Endothelial cell of umbilical vein (primary cell): ENCODE measurements around the gene BABAM2. TPM values are rescaled to one million over a fixed set of nuclear protein-coding genes. Genes with fewer than 3 reads are reported as not detected.

Experiments used
- BruUV-seq: library from RNA; stranded (reverse); fragments of 400-500 nt; replicated peaks from 2 replicates; lab custom pipeline; 2021; lab: Mats Ljungman, UMichigan
- CTCF ChIA-PET: fragments of 300-600, 350-600 bp; sonication (Branson Sonifier 250); formaldehyde crosslinking; loops from one replicate; lab custom pipeline; 2021; ENCODE audit warnings: antibody characterized with exemption, inconsistent platforms; lab: Charles Lee
- POLR2A ChIA-PET: fragments of 300-600, 350-600 bp; sonication (Branson Sonifier 250); formaldehyde crosslinking; loops from one replicate; lab custom pipeline; 2021; ENCODE audit warnings: antibody characterized with exemption, inconsistent platforms; lab: Charles Lee
- DNase-seq: peaks from one replicate; pipeline ENCODE4 v3.0.0-alpha.2; 2011; ENCODE audit warnings: low read depth, low spot score
- FAIRE-seq: peaks from 2 replicates; lab custom pipeline; 2011; peaks lifted over from hg19 to GRCh38; lab: Jason Lieb, UNC
- H2AFZ ChIP-seq: 2 replicates; pipeline ENCODE4 v1.6.0; 2012; ENCODE audit warnings: low read depth, low read length, control low read depth, inconsistent platforms
- H3K27ac ChIP-seq: 2 replicates; pipeline ENCODE4 v1.5.1; 2011; ENCODE audit warnings: low read depth, mild to moderate bottlenecking, control low read depth, low read length, moderate library complexity; ENCODE audit not compliant: insufficient read depth
- H3K27me3 ChIP-seq, 2 experiments: 2 replicates each; pipeline versions ENCODE4 v1.6.0 to v1.6.1; 2011; ENCODE audit warnings: low read length in 2 of 2, mixed read lengths in 1 of 2; ENCODE audit not compliant: control insufficient read depth in 2 of 2, insufficient read depth in 2 of 2
- H3K36me3 ChIP-seq, 2 experiments: 2 replicates in 1 of 2; 3 replicates in 1 of 2; pipeline ENCODE4 v1.5.1; 2011; ENCODE audit warnings: low read length in 2 of 2, mild to moderate bottlenecking in 1 of 2, moderate library complexity in 1 of 2; ENCODE audit not compliant: control insufficient read depth in 2 of 2, insufficient read depth in 2 of 2; ENCODE audit errors: extremely low read depth in 1 of 2
- H3K4me1 ChIP-seq: 3 replicates; pipeline ENCODE4 v1.5.1; 2011; ENCODE audit warnings: mild to moderate bottlenecking, low read length; ENCODE audit not compliant: control insufficient read depth, insufficient read depth; ENCODE audit errors: extremely low read depth
- H3K4me2 ChIP-seq: 2 replicates; pipeline ENCODE4 v1.6.1; 2011; ENCODE audit warnings: low read length, control low read depth, mixed read lengths; ENCODE audit not compliant: insufficient read depth
- H3K4me3 ChIP-seq, 3 experiments: fragments of 200-600 bp in 1 of 3; sonication (generic), shearing (Covaris generic) in 1 of 3; replicated peaks in 1 of 3; 2 replicates each; pipeline ENCODE4 v1.5.1; 2011 to 2016; ENCODE audit warnings: control low read depth in 3 of 3, low read length in 3 of 3, mild to moderate bottlenecking in 2 of 3, inconsistent platforms in 1 of 3, low read depth in 1 of 3, moderate library complexity in 1 of 3; ENCODE audit not compliant: insufficient read depth in 1 of 3
- H3K79me2 ChIP-seq: 2 replicates; pipeline ENCODE4 v1.6.0; 2012; ENCODE audit warnings: low read length, inconsistent platforms; ENCODE audit not compliant: control insufficient read depth, insufficient read depth
- H3K9ac ChIP-seq: replicated peaks from 2 replicates; pipeline ENCODE3; 2011; ENCODE audit warnings: low read length, control low read depth; ENCODE audit not compliant: insufficient read depth; ENCODE audit errors: extremely low read depth
- H3K9me1 ChIP-seq: replicated peaks from 3 replicates; pipeline ENCODE4 v1.6.0; 2011; ENCODE audit warnings: mild to moderate bottlenecking, low read length; ENCODE audit not compliant: control insufficient read depth, insufficient read depth; ENCODE audit errors: extremely low read depth
- H3K9me3 ChIP-seq: replicated peaks from 2 replicates; pipeline ENCODE4 v1.5.1; 2012; ENCODE audit warnings: low read length, inconsistent platforms; ENCODE audit not compliant: control insufficient read depth, insufficient read depth
- H4K20me1 ChIP-seq: replicated peaks from 2 replicates; pipeline ENCODE3; 2011; ENCODE audit warnings: mild to moderate bottlenecking, low read length; ENCODE audit not compliant: control insufficient read depth, insufficient read depth; ENCODE audit errors: extremely low read depth
- EZH2 ChIP-seq: IDR thresholded peaks from 2 replicates; pipeline ENCODE4 v1.6.1; 2012; ENCODE audit warnings: borderline replicate concordance, low read depth, mild to moderate bottlenecking, moderate library complexity, low read length, inconsistent platforms; ENCODE audit not compliant: severe bottlenecking
- FOS ChIP-seq: IDR thresholded peaks from 2 replicates; pipeline ENCODE4 v1.6.1; 2011; ENCODE audit warnings: mild to moderate bottlenecking, low read length, moderate library complexity, borderline replicate concordance; ENCODE audit not compliant: insufficient read depth
- GATA2 ChIP-seq: IDR thresholded peaks from 2 replicates; pipeline ENCODE4 v1.7.0; 2011; ENCODE audit warnings: low read depth, mild to moderate bottlenecking, moderate library complexity, mixed read lengths, low read length; ENCODE audit not compliant: insufficient read length, insufficient read depth
- JUN ChIP-seq: IDR thresholded peaks from 2 replicates; pipeline ENCODE4 v1.6.1; 2011; ENCODE audit warnings: borderline replicate concordance, low read depth; ENCODE audit not compliant: insufficient read length, insufficient read depth
- MYC ChIP-seq: IDR thresholded peaks from one replicate; pipeline ENCODE4 v1.6.1; 2011; ENCODE audit warnings: mild to moderate bottlenecking, low read depth, low read length
- POLR2A ChIP-seq: IDR thresholded peaks from 2 replicates; pipeline ENCODE4 v1.6.1; 2012; ENCODE audit warnings: low read depth, mild to moderate bottlenecking, control low read depth, low read length
- POLR2AphosphoS5 ChIP-seq: IDR thresholded peaks from 2 replicates; pipeline ENCODE4 v1.6.1; 2012; ENCODE audit warnings: low read depth, mild to moderate bottlenecking, control low read depth, low read length, moderate library complexity; ENCODE audit not compliant: insufficient read depth
- dilution Hi-C: fragments of 300-500 bp; cut with MboI; formaldehyde crosslinking; loops from one replicate; pipeline ENCODE4 v1.15.0; 2019; ENCODE audit warnings: low sequenced_read_pairs; ENCODE audit not compliant: extremely low pct_ligation_motif_present
- intact Hi-C: fragments of 100-400 bp; cut with micrococcal nuclease; formaldehyde crosslinking; loops from one replicate; pipeline ENCODE4 v1.10.0; 2022
- polyA plus RNA-seq, 4 experiments: library from polyadenylated mRNA; depleted of rRNA in 3 of 4; stranded (reverse) in 3 of 4; unstranded in 1 of 4; fragments of >200 nt; gene quantifications; 2 replicates each; pipeline versions ENCODE4 v1.2.1 to v1.2.3, GENCODE V29; 2011 to 2012; ENCODE audit warnings: missing spikeins in 1 of 4
- total RNA-seq: library from RNA; stranded (reverse); gene quantifications from 2 replicates; pipeline ENCODE4 v1.2.3, GENCODE V29; 2021
- TF ChIP-seq, protein P1 (sequence below): IDR thresholded peaks from 2 replicates; pipeline ENCODE4 v1.6.1; 2011; ENCODE audit not compliant: insufficient read depth, insufficient read length
- TF ChIP-seq, protein P2 (sequence below), 2 donors: IDR thresholded peaks; 1 replicate in 1 of 2; 2 replicates in 1 of 2; pipeline ENCODE4 v1.5.1; 2011; ENCODE audit warnings: low read length in 2 of 2, mild to moderate bottlenecking in 2 of 2, moderate library complexity in 2 of 2, control low read depth in 1 of 2, inconsistent platforms in 1 of 2, low read depth in 1 of 2; ENCODE audit not compliant: insufficient read depth in 1 of 2; ENCODE audit errors: extremely low read depth in 1 of 2

The BABAM2 gene
- total and polyA plus RNA-seq, 2 donors (not counting 3 experiments of a cell fraction or from before 2014, with no cell fraction given), result 19.9 to 27.6 TPM

DNA sequence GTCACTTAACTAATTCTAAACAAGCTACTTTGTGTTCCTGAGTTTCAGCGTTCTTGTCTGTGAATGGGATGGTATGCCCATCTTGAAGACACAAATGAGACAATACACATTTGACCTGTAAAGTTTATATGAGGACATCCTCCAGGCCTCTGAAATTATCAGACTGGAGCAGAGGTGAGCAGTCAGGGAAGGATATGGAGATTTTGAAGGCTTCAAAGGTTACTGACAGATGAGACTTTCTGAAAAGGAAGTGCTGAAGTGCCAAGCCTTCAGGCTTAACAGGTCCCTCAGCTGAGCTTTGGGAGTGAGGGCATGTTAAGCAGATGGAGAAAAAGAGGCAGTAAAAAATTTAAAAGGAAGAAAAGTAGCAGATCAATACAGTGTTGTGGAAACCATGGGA lies 391.2 kb downstream of the BABAM2 start:
- FAIRE-seq (no peak), DNase-seq (no peak)
- H3K27ac ChIP-seq, result no peak overlapping the region
- H3K36me3 ChIP-seq, result no peaks in the 10 kb centered on the region
- H3K4me2 ChIP-seq, result no peak overlapping the region
- CTCF ChIA-PET, result interaction anchor here (1.6 kb wide), 1 partner anchor 127 kb away, joined by 3 read pairs; no protein-coding TSS in a partner anchor
- POLR2A ChIA-PET, result no interaction called here
- no peaks in the 10 kb centered on the region for H3K9me3 ChIP-seq
- no peaks in the 10 kb centered on the region for H3K27me3 ChIP-seq
- H3K9ac ChIP-seq, result no peak overlapping the region
- H3K4me1 ChIP-seq, result peaks cover 5% of the 10 kb centered on the region
- no TSS peak for BruUV-seq
- no peaks in the 10 kb centered on the region for H4K20me1 ChIP-seq
- H3K79me2 ChIP-seq, result no peaks in the 10 kb centered on the region
- no peaks in the 10 kb centered on the region for H3K9me1 ChIP-seq
- H3K4me3 ChIP-seq, result no peak overlapping the region
- no peak for TF ChIP-seq MYC
- TF ChIP-seq FOS, result no peak
- TF ChIP-seq, protein P1, sequence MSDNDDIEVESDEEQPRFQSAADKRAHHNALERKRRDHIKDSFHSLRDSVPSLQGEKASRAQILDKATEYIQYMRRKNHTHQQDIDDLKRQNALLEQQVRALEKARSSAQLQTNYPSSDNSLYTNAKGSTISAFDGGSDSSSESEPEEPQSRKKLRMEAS, result no peak
- TF ChIP-seq, protein P2, sequence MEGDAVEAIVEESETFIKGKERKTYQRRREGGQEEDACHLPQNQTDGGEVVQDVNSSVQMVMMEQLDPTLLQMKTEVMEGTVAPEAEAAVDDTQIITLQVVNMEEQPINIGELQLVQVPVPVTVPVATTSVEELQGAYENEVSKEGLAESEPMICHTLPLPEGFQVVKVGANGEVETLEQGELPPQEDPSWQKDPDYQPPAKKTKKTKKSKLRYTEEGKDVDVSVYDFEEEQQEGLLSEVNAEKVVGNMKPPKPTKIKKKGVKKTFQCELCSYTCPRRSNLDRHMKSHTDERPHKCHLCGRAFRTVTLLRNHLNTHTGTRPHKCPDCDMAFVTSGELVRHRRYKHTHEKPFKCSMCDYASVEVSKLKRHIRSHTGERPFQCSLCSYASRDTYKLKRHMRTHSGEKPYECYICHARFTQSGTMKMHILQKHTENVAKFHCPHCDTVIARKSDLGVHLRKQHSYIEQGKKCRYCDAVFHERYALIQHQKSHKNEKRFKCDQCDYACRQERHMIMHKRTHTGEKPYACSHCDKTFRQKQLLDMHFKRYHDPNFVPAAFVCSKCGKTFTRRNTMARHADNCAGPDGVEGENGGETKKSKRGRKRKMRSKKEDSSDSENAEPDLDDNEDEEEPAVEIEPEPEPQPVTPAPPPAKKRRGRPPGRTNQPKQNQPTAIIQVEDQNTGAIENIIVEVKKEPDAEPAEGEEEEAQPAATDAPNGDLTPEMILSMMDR (IDR thresholded peaks at IDR 0.05; ENCODE audit: extremely low read depth in 1 of 2, insufficient read depth in 1 of 2, low read depth in 1 of 2, low read length in 2 of 2), result no peak
- no peak for TF ChIP-seq GATA2
- no peak for TF ChIP-seq EZH2
- no peak for TF ChIP-seq POLR2A
- TF ChIP-seq JUN, result no peak
- TF ChIP-seq POLR2AphosphoS5, result no peak
- no peak overlapping the region for H2AFZ ChIP-seq
- intact Hi-C loops, result no loop called here
- dilution Hi-C loops, result no loop called here
